NCI-H128 (cell line): ENCODE measurements around the gene SEC61B.
"Not testable (repeated sequence)": the region's sequence is repeated elsewhere in the genome, so short reads cannot be mapped to it uniquely, and the experiment has no call there.

Experiments
- DNase-seq: peaks from one replicate; lab custom pipeline; 2025; ENCODE audit not compliant: unreplicated experiment; lab: John Stamatoyannopoulos, UW

SEC61B gene

DNA sequence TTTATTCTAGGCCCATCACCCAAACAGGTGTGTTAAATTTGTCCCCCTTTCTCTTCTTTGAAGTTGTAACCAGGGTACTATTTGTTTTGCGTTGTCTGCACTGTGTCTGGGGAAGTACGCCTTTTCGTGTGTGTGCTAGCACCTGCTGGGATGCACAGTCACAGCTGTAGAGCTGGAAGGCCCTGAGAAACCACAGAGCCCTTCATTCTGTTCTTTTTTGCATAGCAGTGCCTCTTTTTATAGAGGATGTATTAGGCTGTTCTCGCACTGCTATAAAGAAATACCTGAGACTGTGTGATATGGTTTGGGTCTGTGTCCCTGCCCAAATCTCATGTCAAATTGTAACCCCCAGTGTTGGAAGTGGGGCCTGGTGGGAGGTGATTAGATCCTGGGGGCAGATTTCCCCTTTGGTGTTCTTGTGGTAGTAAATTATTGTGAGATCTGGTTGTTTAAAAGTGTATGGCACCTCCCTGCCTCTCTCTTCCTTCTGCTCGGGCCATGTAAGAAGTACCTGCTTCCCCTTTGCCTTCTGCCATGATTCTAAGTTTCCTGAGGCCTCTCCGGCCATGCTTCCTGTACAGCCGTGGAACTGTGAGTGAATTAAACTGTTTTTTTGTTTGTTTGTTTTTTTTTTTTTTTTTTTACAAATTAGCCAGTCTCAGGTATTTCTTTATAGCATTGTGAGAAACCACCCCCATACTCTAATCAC, 14.0 kb downstream of the SEC61B start:
- no peak for DNase-seq

DNA sequence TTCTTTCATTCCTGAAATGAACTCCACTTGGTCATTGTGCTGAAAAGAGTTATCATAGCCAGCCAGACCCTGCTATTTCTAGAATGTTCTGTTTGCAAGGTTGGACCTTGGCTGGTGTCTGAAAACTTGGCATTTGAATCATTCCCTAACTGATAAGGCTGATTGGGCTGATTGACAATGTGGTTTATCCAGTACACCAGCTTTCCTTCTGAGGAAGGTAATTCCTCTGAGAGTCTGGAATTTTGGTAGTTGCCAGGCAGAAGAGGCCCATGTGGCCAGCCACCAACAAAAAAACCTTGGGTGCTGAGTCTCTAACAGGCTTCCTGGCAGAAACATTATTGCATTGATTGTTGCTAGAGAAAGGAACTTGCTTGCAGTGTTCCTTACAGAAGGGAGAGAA, 15.3 kb downstream of the SEC61B start:
- DNase-seq = no peak

DNA sequence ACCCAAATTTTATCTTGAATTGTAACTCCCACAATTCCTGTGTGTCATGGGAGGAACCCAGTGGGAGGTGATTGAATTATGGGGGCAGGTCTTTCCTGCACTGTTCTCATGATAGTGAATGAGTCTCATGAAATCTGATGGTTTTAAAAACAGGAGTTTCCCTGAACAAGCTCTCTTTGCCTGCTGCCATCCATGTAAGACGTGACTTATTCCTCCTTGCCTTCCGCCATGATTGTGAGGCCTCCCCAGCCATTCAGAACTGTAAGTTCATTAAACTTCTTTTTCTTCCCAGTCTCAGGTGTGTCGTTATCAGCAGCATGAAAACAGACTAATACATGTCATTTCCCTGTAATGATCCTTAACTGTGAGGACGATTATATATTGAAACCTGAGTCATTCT, 15.8 kb downstream of the SEC61B start:
- not testable (repeated sequence) for DNase-seq

DNA sequence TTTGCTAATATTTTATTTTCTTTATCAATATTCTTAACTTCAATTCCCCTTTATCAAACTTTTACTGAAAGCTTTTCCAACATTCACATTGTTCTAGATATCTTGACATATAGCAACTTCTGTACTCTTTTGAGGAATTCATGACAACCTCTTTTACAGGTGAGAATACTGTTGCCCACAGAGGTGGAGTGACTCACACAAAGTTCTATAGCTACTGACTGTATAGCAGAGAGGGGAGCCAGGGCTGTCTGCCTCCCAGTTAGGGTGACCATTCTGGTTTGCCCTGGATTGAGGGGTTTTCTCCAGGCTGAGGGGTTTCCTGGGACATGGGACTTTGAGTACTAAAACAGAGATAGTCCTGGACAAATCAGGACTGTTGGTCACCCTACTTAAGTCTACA, 16.2 kb downstream of the SEC61B start:
- no peak for DNase-seq

DNA sequence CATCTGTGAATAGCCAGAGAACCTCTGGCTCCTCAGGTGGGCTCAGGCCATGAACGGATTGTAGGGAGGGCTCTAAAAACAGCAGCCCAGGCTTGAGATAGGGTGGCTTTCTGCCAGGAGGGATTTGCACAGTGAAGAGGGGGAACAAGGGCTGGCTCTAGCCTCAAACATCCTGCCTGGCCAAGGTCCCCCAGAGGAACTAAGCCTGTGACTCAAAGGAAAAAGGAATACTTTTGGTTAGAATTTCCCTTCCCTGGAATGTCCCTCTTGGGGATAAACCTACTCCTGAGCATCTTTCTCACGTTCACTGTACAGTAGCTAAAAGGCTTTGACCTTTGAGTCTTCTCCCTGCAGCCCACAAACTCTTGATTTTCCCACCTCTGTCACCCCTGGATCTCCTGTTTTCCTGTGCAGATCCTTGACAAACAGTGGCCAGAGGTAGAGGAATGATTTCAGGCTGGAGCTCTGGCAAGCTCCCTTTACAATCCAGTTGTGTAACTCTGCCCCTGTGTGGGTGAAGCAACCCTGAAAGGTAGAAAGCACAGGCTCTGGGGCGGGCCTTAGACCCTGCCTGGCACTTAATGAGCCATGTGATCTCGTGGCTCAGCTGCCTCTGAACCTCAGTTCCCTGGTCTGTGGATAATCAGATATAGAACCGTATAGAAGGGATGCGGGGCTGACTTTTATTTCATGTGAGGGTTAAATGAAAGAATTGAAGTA, 17.4 kb downstream of the SEC61B start:
- no peak for DNase-seq

DNA sequence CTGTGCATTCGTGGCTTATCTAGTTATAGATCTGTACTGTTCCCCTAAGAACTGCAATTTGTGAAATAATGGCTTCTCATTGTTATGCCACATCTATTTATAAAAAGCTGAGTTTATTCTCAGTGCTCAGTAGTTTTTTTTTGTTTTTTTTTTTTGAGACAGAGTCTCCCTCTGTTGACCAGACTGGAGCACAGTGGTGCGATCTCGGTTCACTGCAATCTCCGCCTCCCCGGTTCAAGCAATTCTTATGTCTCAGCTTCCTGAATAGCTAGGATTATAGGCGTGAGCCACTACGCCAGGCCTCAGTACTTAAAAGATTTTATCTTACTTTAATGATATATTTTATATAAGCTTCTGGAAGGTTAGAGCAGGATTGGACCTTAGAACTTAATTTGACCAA, 19.0 kb downstream of the SEC61B start:
- no peak for DNase-seq

DNA sequence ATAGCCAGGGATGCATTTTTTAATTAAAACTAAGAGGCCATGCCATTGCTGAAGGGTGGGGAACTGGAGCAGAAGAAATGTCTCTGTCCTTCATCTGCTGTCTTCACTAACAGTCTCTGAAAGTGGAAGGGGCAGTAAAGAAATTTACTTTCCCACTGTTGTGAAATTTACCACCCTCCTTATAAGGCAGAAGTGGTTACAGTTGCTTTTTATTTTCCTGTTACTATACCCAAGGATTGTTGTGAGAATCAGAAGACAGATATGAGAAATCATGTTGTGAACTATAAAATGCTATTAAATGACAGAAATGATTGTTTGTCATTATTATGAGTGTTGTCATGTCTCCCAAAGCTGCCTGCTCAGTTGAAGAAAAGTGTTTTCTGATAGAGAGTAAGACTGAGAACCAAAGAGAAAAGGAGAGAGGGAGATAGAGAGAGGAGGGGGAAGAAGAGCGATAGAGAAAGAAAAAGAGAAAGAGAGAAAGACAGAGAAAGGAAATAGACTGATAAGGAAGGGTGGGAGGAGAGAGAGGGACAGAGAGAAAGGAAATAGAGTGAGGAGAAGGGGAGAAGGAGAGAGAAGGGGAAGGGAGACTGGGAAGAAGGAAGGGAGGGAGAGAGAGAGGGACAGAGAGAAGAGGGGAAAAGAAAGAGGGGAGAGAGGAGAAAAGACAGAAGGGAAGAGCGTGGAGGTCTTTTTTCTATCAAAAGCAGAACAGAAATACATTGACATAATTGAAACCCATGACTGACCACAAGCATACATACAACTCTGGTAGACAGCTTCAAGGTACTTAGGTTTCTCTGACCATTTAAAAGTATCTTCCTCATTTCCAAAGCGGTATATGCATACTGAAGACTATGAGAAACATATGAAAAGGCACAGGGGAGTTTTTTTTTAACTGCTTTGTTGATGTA, 22.5 kb downstream of the SEC61B start:
- no peak for DNase-seq

DNA sequence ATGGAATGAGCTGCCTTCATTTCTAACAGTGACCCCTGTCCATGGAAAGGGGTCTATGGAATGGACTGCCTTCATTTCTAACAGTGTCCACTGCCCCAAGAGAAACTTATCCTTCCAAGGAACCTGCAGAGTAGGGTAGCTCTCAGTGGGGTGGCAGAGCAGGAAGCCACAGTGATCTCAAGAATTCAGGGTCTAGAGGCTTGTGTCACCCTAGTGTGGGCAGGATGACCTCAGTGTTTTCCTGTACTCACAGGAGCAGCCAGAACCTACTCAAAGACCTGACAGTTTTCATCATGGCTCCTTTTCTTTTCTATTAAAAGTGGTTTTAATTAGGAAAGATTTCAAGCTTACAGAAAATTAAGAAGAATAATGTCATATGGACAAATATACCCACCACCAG, 27.5 kb downstream of the SEC61B start:
- DNase-seq = no peak

DNA sequence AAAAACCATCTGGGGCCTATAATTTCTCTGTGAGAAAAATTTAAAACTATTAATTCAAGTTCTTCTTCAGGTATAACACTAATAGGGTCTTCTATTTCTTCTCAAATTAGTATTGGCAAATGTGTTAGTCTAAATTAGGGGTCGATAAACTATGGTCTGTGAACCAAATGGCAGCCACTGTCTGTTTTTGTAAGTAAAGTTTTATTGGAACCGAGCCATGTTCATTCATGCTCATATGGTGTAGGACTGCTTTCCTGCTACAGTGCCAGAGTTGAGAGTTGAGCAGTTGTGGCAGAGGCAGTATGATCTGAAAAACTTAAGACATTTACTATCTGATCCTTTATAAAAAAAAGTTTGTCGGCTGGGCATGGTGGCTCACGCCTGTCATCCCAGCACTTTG, 29.1 kb downstream of the SEC61B start:
- no peak for DNase-seq

DNA sequence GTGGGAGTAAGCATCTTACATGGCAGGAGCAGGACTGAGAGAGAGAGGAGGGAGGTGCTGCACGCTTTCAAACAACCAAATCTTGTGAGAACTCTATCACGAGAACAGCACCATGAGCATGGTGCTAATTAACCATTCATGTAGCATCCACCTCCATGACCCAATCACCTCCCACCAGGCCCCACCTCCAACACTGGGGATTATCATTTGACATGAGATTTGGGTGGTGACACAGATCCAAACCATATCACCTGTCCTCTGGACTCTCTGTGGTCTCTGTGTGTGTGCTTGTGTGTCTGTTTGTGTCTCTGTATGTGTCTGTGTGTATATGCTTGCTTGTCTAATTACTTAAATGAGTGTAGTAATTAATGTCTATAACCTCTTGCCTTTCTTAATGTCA, 31.1 kb downstream of the SEC61B start:
- no peak for DNase-seq

DNA sequence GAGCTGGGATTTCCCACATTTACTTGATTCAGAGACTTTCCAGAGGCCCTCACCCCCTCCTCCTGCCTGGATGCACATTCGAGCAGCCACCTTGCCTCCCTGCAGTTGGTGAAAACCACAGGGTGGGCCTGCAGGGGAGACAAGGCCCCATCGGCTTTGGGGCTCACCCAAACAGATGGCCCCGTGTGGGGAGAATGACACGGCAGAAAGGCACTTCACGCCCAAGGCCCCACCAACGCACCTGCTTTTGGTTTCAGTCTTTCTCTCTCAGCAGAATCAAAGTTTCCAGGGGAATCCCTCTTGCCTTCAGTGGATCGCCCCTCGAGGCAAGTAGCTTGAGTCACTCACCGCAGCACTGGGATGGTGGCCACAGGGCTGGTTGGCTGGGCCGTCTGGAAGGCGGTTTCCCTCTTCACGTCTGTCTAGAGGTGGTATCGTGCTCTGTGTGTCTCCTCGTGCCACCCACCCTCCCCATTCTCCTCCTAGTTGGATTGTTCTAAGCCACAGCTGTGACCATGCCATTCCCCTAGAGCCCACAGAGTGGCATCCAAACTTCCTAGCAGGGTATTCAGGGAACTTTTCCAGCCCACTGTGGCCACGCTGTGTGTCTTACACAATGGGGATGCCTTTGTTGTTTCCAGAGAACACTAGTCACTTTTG, 31.8 kb downstream of the SEC61B start:
- no peak for DNase-seq

DNA sequence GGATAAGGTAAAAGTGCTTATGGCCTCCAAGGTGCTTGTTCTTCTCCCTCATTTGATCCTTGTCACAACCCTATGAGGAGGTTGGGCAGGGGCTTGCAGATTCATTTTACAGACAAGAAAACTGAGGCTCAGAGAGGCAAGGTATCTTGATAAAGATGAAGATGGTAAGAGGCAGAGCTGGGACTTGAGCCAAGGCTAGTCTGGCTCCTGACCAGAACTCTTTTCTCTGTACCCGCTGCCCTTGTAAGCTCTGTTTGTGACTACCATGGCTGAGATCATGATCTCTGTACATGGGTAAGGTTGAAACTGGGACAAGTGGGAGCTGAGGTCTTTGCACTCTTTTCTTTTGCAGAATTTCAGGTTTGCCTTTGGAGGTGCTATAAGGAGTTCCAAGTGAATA, 33.6 kb downstream of the SEC61B start:
- DNase-seq = no peak

DNA sequence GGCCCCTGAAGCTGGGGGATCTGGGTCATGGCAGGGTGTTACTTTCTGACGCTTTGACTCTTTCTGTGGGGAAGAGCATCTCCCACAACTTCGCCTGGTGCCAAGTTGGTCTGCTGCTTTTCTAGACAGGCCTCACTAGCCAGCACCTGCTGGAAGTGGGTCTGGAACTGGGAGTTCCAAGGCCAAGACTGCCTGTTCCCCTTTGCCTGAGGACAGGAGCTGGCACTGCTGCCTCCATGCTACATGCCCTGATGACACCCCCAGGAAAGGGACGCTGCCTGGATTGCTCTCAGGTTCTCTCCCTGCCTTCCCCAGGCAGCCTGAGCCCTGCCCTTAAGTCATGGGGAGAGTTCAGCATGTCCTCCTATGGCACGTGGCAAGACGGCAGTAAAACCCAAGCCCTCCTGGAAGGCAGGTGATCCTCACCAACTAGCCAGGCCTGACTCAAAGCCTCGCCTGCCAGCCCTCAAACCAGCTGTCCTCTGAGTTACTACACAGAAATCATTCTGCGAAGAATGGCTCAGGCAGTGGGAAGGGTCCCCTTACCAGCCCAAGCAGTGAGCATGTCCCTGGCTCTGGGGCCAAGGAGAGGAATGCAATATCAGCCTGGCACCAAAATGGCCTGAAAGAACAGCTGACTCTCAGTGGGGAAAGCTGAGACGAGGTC, 35.8 kb downstream of the SEC61B start:
- no peak for DNase-seq

DNA sequence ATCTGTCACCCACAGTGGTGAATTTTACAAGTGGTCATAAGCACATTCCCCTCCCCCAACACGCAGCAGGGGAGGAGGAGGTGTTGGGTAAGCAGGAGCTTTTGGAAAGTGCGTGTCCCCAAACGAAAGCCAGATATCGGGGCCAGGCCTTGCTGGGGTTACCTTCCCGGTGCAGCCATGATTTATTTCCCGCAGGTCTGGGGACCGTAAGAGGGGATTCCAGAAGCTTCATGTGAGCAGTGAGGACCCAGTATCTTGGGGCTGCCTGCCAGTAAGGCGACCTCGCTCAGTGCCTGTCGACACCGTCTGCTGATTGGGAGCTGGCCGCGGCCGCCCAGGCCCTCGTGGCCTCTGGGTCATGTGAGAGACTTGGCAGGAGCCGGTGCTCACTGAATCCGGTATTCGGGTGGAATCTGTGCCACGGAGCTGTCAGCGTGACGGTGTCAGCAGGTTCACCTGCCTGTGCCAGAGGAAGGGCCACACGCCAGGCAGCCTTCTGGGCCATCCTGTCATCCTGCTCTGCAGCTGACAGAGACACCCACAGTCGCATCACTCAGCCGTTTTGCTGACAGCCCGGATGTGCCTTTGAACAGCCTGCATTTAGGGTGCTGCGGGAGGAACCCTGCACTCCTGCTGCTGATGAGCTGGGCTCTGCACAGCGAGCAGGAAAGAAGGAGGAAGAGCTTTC, 37.3 kb downstream of the SEC61B start:
- DNase-seq = no peak

DNA sequence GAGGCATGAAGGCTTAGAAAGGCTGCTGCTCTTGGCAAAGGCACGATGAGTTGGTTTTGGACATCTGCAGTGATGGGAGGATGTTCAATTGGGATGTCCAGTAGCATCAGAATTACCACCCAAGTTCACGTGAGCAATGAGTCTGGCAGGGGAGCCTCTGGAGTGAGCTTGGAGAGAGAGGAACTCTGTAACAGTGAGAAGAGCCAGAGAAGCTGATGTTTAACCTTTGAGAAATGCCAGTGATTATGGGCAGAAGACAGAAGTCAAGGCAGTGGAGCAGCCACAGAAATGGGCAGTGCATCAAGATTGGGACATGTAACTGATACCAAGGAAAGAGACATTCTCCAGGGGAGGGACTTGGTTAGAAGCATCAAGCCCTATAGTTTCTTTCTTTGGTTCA, 39.8 kb downstream of the SEC61B start:
- DNase-seq = no peak

DNA sequence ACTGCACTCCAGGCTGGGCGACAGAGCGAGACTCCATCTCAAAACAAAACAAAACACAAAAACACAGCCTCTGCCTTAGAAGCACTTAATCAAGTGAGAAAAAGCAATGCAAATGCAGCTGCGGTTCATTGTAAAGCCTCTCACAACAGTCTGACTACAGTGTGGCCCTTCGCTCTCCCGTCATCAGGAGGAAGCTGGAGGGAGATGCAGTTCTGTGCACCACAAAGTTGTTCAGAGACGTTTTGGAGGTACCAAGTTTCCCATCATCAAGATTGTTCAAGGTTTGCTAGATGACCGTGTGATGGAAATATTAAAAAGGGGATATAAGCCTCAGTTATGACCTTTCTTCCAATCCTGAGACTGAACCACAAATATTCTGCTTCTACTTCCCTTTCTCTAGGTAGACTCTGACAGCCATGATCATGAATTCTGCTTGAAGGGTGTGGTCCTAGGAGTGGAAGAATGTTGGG, 40.9 kb downstream of the SEC61B start:
- DNase-seq = no peak

DNA sequence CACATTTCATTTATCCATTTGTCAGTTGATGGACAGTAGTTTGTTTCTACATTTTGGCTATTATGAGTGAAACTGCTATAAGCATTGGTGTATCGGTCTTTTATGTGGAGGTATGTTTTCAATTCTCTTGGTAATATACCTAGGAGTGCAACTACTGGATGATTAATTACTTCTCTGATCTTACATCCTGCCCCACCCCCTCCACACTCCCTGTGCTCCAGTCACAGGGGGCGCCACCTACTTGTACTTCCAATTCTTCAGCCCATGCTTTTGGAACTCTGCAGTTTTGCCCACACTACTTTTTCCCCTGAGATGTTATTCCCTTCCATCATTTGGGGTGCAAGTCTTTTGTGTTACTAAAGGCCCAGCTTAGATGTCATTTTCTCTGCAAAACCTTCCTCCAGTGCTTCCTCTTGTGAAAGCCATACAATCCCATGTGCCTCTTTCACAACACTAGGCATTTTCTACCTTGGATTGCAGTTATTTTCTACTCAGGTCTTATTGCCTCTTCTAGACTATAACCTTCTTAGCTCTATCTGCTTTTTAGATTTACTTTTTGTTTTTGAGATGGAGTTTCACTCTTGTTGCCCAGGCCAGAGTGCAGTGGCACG, 42.1 kb downstream of the SEC61B start:
- DNase-seq = no peak

DNA sequence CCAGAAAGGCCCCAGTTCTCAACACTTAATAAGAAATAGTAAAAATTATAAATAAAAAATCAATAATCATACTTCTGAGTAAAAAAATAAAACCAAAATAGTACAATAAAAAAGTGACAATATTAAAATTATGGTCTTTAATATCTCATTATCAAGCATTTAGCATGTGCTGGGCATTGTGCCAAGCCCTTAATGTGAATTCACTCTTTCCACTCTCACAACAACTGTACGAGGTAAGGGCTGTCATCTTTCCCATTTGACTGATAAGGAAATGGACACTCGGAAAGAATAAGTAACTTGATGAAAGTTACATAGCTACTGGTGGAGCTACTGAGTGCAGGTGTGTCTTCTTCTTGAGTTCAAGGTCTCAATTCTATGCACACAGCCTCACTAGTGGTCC, 43.6 kb downstream of the SEC61B start:
- DNase-seq = no peak

DNA sequence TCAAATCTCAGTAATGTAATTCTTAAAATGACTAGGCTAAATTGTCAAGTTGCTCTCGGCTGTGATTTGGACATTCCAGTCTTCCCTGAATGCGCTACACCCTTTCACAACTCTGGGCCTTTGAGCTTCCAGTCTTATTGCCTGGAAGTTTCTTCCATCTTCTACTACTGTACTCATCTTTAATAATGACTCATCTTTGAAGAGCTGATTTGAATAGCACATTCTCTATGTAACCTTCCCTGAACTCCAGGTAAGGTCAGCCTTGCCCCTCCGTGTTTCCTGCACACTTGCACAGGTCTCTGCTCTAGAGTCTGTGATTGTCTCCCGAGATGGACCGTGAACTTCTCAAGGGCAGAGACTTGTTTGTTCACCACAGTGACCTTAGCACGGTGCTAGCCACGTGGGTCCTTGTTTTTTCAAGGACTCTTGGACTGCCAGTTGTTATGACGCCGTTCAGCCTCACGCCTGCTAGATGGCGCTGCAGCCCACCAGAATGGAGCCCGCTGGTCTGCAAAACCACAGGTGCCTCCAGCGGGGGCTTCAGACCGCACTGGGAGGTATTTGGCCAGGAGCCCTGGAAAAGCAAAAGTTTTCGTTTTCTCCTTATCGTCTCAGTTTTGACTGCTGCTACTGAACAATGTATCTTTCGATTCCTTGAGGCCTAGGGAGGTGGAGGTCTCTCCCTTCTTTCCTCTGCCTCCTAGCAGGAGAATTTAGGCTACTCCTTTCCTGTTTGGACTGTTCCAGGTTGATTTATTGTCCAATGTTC, 44.4 kb downstream of the SEC61B start:
- peak; percentile 53 for DNase-seq
